Mammary epithelial cell (primary cell): ENCODE results near the gene BNC1.

Experiments
- CTCF ChIP-seq, 2 donors: IDR thresholded peaks in 1 of 2; conservative IDR thresholded peaks in 1 of 2; 2 replicates each; pipeline ENCODE4 v1.5.1; 2011 to 2012; ENCODE audit warnings: inconsistent platforms in 2 of 2, low read length in 2 of 2, mild to moderate bottlenecking in 2 of 2, control low read depth in 1 of 2, low read depth in 1 of 2; ENCODE audit not compliant: insufficient read depth in 1 of 2; ENCODE audit errors: extremely low read depth in 1 of 2
- EZH2 ChIP-seq: IDR thresholded peaks from 2 replicates; pipeline ENCODE4 v1.6.1; 2012; ENCODE audit warnings: low read length, inconsistent platforms, borderline replicate concordance

GRCh38 chr15:83283138-83283812, 1.2 kb downstream of the BNC1 start:
- TF ChIP-seq CTCF (conservative IDR thresholded peaks at IDR 0.05 in 1 of 2, IDR thresholded peaks at IDR 0.05 in 1 of 2; ENCODE audit: extremely low read depth in 1 of 2, insufficient read depth in 1 of 2, low read depth in 1 of 2, low read length in 2 of 2) (no peak), EZH2 (no peak)
